Testis (tissue), 3 donors: ENCODE data around the gene DLK2. TPM values are rescaled to one million over a fixed set of nuclear protein-coding genes. Genes with fewer than 3 reads are reported as not detected.
A peak's percentile ranks its signal among the peaks of the same experiment; 100 is the strongest.

Experiments used
- DNase-seq: peaks from one replicate; pipeline ENCODE4 v3.0.0-alpha.2; 2019
- H3K27ac ChIP-seq, 2 donors: fragments of 200-600 bp; sonication (generic); one replicate each; pipeline ENCODE4 v1.5.1; 2019
- H3K27me3 ChIP-seq: fragments of 200-600 bp; sonication (generic); one replicate; pipeline ENCODE4 v1.5.1; 2019
- H3K36me3 ChIP-seq: fragments of 200-600 bp; sonication (generic); one replicate; pipeline ENCODE4 v1.5.1; 2017; ENCODE audit warnings: low read depth; ENCODE audit errors: missing control alignments
- H3K4me1 ChIP-seq: fragments of 200-600 bp; sonication (generic); one replicate; pipeline ENCODE4 v1.5.1; 2019
- H3K4me3 ChIP-seq, 2 donors: fragments of 200-600 bp; sonication (generic); one replicate each; pipeline ENCODE4 v1.5.1; 2017 to 2019
- H3K9me3 ChIP-seq: fragments of 200-600 bp; sonication (generic); one replicate; pipeline ENCODE4 v1.5.1; 2017
- POLR2A ChIP-seq: fragments of 450-650 bp; IDR thresholded peaks from one replicate; pipeline ENCODE4 v1.6.1; 2017; ENCODE audit warnings: antibody characterized with exemption, mild to moderate bottlenecking, moderate library complexity
- WGBS, 2 donors: methylation state at CpG; one replicate each; pipeline ENCODE4 v1.1.5; 2018; 5-methylcytosine and 5-hydroxymethylcytosine counted together
- intact Hi-C: fragments of 100-400 bp; cut with DNase I; formaldehyde crosslinking; loops from one replicate; pipeline ENCODE4 v1.15.1; 2023; ENCODE audit warnings: low total_unique reads
- polyA plus RNA-seq: library from polyadenylated mRNA; stranded (reverse); fragments of 350-450 nt; fragmentation: Illumina TruSeq; extraction: RNeasy Lipid Tissue Mini Kit (QIAGEN cat#74804); gene quantifications from one replicate; pipeline ENCODE4 v1.2.3, GENCODE V29; 2014; ENCODE audit warnings: low read depth, low replicate concordance; ENCODE audit not compliant: insufficient read depth
- total RNA-seq, 2 donors: library from RNA; depleted of rRNA; stranded (reverse); fragments of >200 nt; gene quantifications; one replicate each; pipeline ENCODE4 v1.2.3, GENCODE V29; 2016
- TF ChIP-seq, protein P1 (sequence below), 3 experiments: fragments of 450-650 bp in 2 of 3; fragments of 200-600 bp in 1 of 3; sonication (generic) in 1 of 3; IDR thresholded peaks; one replicate each; pipeline ENCODE4 v1.5.1; 2016 to 2019; ENCODE audit warnings: antibody characterized with exemption in 3 of 3, mild to moderate bottlenecking in 2 of 3, moderate library complexity in 1 of 3

DLK2 gene
- total and polyA plus RNA-seq, 3 donors from 2014 or later: 1.3 to 1.9 (median 1.7) TPM

DNA sequence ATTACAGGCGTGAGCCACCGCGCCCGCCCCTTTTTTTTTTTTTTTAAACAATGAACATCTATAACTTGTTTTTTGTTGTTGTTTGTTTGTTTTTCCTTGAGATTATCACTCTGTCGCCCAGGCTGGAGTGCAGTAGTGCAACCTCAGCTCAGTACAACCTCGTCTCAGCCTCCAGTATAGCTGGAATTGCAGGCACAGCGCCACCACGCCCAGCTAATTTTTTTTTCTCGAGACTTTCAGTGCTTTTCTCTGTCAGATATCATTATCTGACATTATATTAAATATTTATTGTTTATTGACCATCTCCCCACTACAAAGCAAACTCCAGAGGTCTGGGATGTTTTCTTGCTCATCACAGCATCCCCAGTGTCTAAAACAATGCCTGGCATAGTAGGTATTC lies 2.3 kb upstream of the DLK2 start:
- TF ChIP-seq POLR2A: no peak
- TF ChIP-seq, protein P1, sequence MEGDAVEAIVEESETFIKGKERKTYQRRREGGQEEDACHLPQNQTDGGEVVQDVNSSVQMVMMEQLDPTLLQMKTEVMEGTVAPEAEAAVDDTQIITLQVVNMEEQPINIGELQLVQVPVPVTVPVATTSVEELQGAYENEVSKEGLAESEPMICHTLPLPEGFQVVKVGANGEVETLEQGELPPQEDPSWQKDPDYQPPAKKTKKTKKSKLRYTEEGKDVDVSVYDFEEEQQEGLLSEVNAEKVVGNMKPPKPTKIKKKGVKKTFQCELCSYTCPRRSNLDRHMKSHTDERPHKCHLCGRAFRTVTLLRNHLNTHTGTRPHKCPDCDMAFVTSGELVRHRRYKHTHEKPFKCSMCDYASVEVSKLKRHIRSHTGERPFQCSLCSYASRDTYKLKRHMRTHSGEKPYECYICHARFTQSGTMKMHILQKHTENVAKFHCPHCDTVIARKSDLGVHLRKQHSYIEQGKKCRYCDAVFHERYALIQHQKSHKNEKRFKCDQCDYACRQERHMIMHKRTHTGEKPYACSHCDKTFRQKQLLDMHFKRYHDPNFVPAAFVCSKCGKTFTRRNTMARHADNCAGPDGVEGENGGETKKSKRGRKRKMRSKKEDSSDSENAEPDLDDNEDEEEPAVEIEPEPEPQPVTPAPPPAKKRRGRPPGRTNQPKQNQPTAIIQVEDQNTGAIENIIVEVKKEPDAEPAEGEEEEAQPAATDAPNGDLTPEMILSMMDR (IDR thresholded peaks at IDR 0.05): no peak
- 37 to 57% methylated on average over 9 of the region's 9 CpGs for WGBS, 2 donors
- Histone ChIP-seq H3K27ac (no peak overlapping the region), H3K27me3 (no peaks in the 10 kb centered on the region), H3K36me3 (no peaks in the 10 kb centered on the region), H3K9me3 (no peaks in the 10 kb centered on the region), H3K4me1 (no peaks in the 10 kb centered on the region), H3K4me3 (no peak overlapping the region)
- no peak for DNase-seq
- intact Hi-C loops: loop anchor here (10.0 kb wide), 1 partner anchor 47 kb away; no protein-coding TSS in a partner anchor

DNA sequence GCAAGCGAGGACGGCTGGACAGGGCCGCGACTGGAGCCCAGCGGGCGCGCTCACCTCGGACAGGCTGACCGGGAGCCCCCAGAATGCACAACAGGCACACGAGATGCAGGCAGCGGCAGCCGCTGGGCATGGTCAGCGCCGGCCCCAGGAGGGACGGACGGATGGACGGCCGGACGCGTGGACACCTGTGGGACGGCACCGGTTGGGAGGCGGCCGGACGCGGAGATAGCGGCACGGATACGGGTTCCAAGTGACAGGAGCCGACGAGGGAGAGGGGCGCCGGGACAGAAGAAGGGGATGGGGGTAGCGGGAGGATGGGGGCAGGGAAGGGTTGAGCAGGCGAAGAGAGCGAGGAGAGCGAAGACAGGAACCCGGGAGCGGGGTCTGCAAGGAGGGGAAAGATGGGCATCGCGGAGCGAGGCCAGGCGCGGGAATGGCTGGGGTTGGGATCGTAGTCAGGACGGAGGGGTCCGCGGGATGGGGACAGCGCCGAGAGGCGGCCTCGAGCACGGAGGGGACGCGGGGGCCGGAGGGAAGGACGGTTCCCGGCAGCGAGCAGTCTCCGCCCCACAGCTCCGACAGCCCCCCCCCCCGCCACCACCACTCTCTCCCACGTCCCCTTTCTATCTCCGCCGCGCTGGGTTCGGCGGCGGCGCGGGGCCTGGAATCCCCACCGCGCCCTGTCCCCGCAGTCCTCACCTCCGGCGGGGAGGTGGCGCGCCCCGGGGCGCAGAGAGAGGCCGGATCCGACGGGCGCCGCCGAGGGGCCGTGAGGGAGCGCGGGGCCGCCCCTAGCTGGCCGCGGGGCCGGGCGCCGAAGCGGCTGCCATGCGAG lies 435 bp downstream of the DLK2 start:
- H3K9me3 ChIP-seq: no peaks in the 10 kb centered on the region
- H3K4me3 ChIP-seq: peak overlapping the region; percentile 13 to 50
- TF ChIP-seq, protein P1 (IDR thresholded peaks at IDR 0.05): no peak
- no peak for TF ChIP-seq POLR2A
- no peaks in the 10 kb centered on the region for H3K36me3 ChIP-seq
- 0 to 2% methylated on average over 26 to 65 of the region's 97 CpGs for WGBS, 2 donors
- intact Hi-C loops: loop anchor here (10.0 kb wide), 1 partner anchor 50 kb away; no protein-coding TSS in a partner anchor
- H3K4me1 ChIP-seq: no peaks in the 10 kb centered on the region
- no peaks in the 10 kb centered on the region for H3K27me3 ChIP-seq
- DNase-seq: peak; percentile 89
- H3K27ac ChIP-seq: no peak overlapping the region

DNA sequence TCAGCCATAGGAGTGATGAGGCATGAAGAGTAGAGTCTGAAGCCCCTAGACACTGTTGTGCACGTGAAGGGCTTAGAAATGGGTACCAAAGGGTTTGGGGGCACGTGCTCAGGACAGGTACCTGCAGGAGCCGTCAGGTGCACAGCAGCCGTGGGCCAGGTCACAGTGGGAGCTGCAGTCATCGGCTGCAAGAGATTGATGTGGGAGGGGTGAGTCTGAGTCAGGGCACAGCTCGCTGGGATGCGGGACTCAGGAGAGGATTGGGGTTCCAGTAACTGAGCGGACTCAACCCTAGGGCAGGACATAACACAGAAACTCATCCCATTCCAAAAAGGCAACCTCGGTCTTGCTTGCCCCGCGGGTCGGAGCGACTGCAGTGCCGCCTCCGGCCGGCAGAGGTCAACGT lies 1.1 kb downstream of the DLK2 start:
- H3K27me3 ChIP-seq: no peaks in the 10 kb centered on the region
- no peak overlapping the region for H3K27ac ChIP-seq
- DNase-seq: no peak
- no peaks in the 10 kb centered on the region for H3K9me3 ChIP-seq
- H3K4me3 ChIP-seq: peak overlapping the region in 1 of 2 donors; percentile 50
- TF ChIP-seq, protein P1 (IDR thresholded peaks at IDR 0.05): peak; percentile 90 to 94 (median 93)
- TF ChIP-seq POLR2A: no peak
- intact Hi-C loops: loop anchor here (10.0 kb wide), 1 partner anchor 51 kb away; no protein-coding TSS in a partner anchor
- H3K36me3 ChIP-seq: no peaks in the 10 kb centered on the region
- WGBS, 2 donors: 7 to 21% methylated on average over 15 to 16 of the region's 17 CpGs
- H3K4me1 ChIP-seq: no peaks in the 10 kb centered on the region

DNA sequence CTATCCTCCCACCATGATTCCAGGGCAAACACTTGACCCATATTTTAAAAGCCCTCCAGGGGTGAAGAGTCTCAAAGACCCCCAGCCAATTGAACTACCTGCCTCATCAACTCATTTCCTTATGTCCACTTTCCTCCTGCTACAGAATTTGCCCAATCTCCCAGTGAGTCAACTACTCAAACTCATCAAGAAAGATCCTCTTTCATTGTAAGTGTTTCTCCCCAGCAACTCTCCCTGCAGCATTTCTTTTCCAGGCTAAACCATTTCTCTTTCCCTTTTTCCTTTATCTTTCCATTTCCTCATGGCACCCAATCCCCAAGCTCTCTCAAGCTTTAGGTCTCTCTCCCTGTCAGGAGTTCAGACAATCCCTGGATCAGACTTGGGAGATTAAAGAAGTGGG lies 1.5 kb downstream of the DLK2 start:
- Histone ChIP-seq H3K4me1 (no peaks in the 10 kb centered on the region), H3K36me3 (no peaks in the 10 kb centered on the region), H3K27me3 (no peaks in the 10 kb centered on the region), H3K27ac (no peak overlapping the region), H3K4me3 (no peak overlapping the region), H3K9me3 (no peaks in the 10 kb centered on the region)
- intact Hi-C loops: loop anchor here (10.0 kb wide), 1 partner anchor 51 kb away; no protein-coding TSS in a partner anchor
- no peak for DNase-seq
- no peak for TF ChIP-seq POLR2A
- TF ChIP-seq, protein P1 (IDR thresholded peaks at IDR 0.05): no peak
